GM12874 (cell line): ENCODE results near the gene WRAP73.

ENCODE experiments used
- TF ChIP-seq, protein P1 (sequence below): IDR thresholded peaks from 2 replicates; pipeline ENCODE4 v1.5.1; 2011; ENCODE audit warnings: low read depth, mild to moderate bottlenecking, control low read depth, low read length, moderate library complexity; ENCODE audit not compliant: insufficient read depth

WRAP73 gene

GRCh38 chr1:3693321-3693720 lies 43.4 kb upstream of the WRAP73 start:
- TF ChIP-seq, protein P1, sequence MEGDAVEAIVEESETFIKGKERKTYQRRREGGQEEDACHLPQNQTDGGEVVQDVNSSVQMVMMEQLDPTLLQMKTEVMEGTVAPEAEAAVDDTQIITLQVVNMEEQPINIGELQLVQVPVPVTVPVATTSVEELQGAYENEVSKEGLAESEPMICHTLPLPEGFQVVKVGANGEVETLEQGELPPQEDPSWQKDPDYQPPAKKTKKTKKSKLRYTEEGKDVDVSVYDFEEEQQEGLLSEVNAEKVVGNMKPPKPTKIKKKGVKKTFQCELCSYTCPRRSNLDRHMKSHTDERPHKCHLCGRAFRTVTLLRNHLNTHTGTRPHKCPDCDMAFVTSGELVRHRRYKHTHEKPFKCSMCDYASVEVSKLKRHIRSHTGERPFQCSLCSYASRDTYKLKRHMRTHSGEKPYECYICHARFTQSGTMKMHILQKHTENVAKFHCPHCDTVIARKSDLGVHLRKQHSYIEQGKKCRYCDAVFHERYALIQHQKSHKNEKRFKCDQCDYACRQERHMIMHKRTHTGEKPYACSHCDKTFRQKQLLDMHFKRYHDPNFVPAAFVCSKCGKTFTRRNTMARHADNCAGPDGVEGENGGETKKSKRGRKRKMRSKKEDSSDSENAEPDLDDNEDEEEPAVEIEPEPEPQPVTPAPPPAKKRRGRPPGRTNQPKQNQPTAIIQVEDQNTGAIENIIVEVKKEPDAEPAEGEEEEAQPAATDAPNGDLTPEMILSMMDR = no peak

DNA sequence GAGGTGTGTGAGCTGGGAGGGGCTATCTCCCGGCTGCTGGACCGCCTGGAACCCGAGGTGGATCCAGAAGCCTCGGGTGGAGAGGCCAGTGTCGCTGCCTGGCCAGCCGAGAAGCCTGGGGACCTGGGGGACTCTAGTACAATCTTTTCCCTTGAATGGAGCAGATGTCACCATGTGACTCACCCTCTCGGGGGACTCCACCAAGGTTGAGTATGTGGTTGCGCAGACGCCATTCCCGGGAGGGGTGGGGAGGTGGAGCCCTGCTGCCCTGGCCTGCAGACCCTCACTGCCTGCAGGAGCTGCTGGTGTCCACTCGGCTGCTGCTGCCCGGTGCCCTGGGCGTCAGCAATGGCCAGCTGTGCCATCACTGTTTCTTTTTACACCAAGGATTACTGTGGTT lies 42.7 kb upstream of the WRAP73 start:
- TF ChIP-seq, protein P1 = no peak

GRCh38 chr1:3691421-3692204 lies 41.7 kb upstream of the WRAP73 start:
- TF ChIP-seq, protein P1 = no peak

DNA sequence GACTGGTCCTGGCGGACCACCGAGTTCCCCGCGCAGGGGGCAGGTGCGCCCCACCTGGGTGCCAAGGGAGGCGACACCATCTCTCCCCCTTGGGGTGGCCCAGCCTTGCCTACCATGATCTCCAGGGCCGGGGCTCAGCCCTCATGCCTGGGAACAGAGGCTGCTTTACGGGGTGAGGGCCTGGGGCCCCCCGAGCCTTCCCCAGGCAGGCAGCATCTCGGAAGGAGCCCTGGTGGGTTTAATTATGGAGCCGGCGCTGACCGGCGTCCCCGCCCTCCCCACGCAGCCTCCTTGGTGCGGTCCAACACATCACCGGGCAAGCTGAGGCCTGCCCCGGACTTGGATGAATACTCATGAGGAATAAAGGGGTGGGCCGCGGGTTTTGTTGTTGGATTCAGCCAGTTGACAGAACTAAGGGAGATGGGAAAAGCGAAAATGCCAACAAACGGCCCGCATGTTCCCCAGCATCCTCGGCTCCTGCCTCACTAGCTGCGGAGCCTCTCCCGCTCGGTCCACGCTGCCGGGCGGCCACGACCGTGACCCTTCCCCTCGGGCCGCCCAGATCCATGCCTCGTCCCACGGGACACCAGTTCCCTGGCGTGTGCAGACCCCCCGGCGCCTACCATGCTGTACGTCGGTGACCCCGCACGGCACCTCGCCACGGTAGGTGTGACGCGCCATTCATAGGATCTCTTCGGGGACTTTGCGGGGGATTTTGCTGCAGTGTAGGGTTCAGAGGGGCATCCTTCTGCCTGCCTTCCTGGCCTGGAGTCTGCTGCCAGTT lies 40.6 kb upstream of the WRAP73 start:
- TF ChIP-seq, protein P1 = no peak

- TF ChIP-seq, protein P1 = no peak
These were observed 39.3 kb upstream of the WRAP73 start for GRCh38 chr1:3689138-3689750.

GRCh38 chr1:3688356-3689137 lies 38.6 kb upstream of the WRAP73 start:
- TF ChIP-seq, protein P1 = no peak
